HL-60 (cell line): ENCODE data around the gene ADAM23.
"Not testable (repeated sequence)": the region's sequence is repeated elsewhere in the genome, so short reads cannot be mapped to it uniquely, and the experiment has no call there.

Source experiments
- DNase-seq, 2 experiments: peaks; one replicate each; pipeline ENCODE4 v3.0.0-alpha.2; 2010 to 2020; ENCODE audit warnings: low read depth in 1 of 2, low spot score in 1 of 2
- H3K27ac ChIP-seq: fragments of 250-450 bp; sonication (Bioruptor Pico); replicated peaks from 2 replicates; pipeline ENCODE4 v1.5.1; 2020; ENCODE audit warnings: mild to moderate bottlenecking, moderate library complexity
- H3K27me3 ChIP-seq: fragments of 250-450 bp; sonication (Bioruptor Pico); 2 replicates; pipeline ENCODE4 v1.5.1; 2021; ENCODE audit warnings: mild to moderate bottlenecking, moderate library complexity; ENCODE audit not compliant: insufficient read depth, poor library complexity, severe bottlenecking
- H3K4me3 ChIP-seq: replicated peaks from 2 replicates; pipeline ENCODE4 v1.5.1; 2011; ENCODE audit warnings: mild to moderate bottlenecking, control low read depth, low read length; ENCODE audit not compliant: insufficient read depth
- CTCF ChIP-seq: IDR thresholded peaks from one replicate; pipeline ENCODE4 v1.5.1; 2011; ENCODE audit warnings: low read length, control low read depth, inconsistent platforms; ENCODE audit not compliant: insufficient read depth
- GABPA ChIP-seq: IDR thresholded peaks from 2 replicates; pipeline ENCODE4 v1.6.1; 2012; ENCODE audit warnings: low read depth
- POLR2AphosphoS5 ChIP-seq: IDR thresholded peaks from 2 replicates; pipeline ENCODE4 v1.6.1; 2012; ENCODE audit warnings: low read depth
- REST ChIP-seq: IDR thresholded peaks from 2 replicates; pipeline ENCODE4 v1.6.1; 2012; ENCODE audit warnings: low read depth; ENCODE audit not compliant: insufficient replicate concordance
- SPI1 ChIP-seq: IDR thresholded peaks from 2 replicates; pipeline ENCODE4 v1.6.1; 2012; ENCODE audit warnings: low read depth, mild to moderate bottlenecking, borderline replicate concordance
- long read RNA-seq: library from polyadenylated mRNA; unstranded; transcript quantifications from one replicate; pipeline ENCODE4 v2.0.0, GENCODE V29; 2020

Gene ADAM23
- long read RNA-seq: 0 reads

- Histone ChIP-seq H3K4me3 (peak within 1 kb of the TSS; percentile 56), H3K27ac (no peak within 1 kb of the TSS), H3K27me3 (peaks cover 49% of the 10 kb centered on the region)
- TF ChIP-seq REST: no peak
- no peak for TF ChIP-seq POLR2AphosphoS5
- TF ChIP-seq GABPA: no peak
- no peak for TF ChIP-seq CTCF
- no peak for TF ChIP-seq SPI1
- no peak for DNase-seq
These were observed at the start of gene ADAM23 for GRCh38 chr2:206442833-206443734. Gene ADAM23, plus strand, starts transcription at chr2:206443532. Its CDS starts 335 bp downstream, at chr2:206443867.

DNA sequence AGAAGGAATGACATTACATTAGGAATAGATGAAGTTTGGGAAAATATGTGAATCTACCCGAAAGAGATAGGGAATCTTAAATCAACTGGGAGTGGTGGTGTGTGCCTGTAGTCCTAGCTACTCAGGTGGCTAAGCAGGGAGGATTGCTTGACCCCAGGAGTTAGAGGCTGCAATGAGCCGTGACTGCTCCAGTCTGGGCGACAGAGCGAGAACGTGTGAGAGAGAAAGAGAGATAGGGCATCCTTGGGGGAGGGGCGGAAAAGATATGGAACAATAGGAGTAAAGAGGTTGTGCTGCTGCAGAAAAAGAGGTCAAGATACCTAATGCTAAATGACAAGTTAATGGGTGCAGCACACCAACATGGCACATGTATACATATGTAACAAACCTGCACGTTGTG, 47.1 kb upstream of the ADAM23 start:
- DNase-seq: no peak
- no peak for TF ChIP-seq REST
- no peak for TF ChIP-seq CTCF
- TF ChIP-seq GABPA: no peak
- Histone ChIP-seq H3K27ac (no peak overlapping the region), H3K4me3 (no peak overlapping the region), H3K27me3 (no peaks in the 10 kb centered on the region)

GRCh38 chr2:206402956-206403569, 40.3 kb upstream of the ADAM23 start:
- DNase-seq, H3K4me3 ChIP-seq, H3K27ac ChIP-seq, H3K27me3 ChIP-seq: not testable (repeated sequence)

- H3K27ac ChIP-seq: no peak overlapping the region
- DNase-seq: no peak
- no peak overlapping the region for H3K4me3 ChIP-seq
- TF ChIP-seq GABPA: no peak
- no peak for TF ChIP-seq POLR2AphosphoS5
- no peaks in the 10 kb centered on the region for H3K27me3 ChIP-seq
These were observed 34.7 kb upstream of the ADAM23 start for GRCh38 chr2:206408323-206409320.
